Measurements from ENCODE around the gene C2orf76.
A peak's percentile ranks its signal among the peaks of the same experiment; 100 is the strongest.

The C2orf76 gene

DNA sequence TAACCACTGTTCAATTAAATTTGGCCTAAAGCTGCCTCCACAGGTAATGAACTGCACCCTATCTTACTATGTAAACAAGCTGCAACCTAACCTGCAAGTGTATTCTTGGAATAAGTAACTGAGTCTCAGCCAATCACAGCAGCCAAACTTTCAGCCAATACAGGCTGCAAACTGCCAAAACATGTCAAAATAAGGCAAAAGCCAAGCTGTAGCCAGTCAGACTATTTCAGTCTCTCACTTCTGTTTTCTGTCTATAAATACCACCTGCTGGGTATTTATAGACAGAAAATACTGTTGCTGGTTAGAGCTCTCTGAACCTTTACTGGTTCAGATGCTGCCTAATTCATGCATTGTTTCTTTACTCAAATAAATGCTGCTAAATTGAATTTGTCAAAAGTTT is 14.3 kb downstream of the C2orf76 start:
- no peak overlapping the region for H3K4me3 ChIP-seq (ENCODE audit: low read depth, low read length)
- peak; percentile 92 for DNase-seq (ENCODE audit: low read depth)
- TF ChIP-seq, protein P1, sequence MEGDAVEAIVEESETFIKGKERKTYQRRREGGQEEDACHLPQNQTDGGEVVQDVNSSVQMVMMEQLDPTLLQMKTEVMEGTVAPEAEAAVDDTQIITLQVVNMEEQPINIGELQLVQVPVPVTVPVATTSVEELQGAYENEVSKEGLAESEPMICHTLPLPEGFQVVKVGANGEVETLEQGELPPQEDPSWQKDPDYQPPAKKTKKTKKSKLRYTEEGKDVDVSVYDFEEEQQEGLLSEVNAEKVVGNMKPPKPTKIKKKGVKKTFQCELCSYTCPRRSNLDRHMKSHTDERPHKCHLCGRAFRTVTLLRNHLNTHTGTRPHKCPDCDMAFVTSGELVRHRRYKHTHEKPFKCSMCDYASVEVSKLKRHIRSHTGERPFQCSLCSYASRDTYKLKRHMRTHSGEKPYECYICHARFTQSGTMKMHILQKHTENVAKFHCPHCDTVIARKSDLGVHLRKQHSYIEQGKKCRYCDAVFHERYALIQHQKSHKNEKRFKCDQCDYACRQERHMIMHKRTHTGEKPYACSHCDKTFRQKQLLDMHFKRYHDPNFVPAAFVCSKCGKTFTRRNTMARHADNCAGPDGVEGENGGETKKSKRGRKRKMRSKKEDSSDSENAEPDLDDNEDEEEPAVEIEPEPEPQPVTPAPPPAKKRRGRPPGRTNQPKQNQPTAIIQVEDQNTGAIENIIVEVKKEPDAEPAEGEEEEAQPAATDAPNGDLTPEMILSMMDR (IDR thresholded peaks at IDR 0.05; ENCODE audit: insufficient read depth, low read depth, low read length, missing control alignments), result no peak

DNA sequence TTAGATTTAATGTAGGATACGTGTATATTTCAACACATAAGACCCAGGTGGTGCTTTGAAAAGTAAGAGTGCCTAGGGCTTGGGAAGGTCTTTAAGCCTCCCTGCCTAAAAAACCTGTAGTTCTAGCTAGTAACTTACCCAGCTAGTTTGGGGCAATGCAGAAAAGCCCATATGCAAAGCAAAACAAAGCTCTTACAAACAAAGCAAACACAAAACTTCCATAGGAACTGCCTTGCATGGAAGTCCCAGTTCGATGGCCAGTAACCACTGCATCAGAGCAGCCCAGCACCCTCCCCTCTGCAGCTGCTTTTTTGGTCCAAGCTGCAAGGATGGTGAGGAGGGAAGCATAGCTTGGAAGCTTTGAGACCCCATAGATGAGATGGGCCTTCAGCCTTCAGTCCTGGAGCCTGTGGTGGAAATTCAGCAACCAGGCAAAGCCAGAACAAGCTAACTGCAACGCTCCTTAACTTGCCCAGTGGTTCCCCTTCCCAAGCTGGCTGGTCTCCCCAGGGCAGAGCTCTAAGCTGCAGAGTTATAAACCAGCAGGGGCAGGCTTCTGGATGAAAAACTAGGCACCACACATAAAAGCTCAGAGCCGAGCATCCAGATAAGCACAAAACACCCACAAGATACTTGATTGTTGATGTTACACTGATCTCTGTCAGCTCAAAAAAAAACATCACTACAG is 16.2 kb downstream of the C2orf76 start:
- TF ChIP-seq, protein P1 (IDR thresholded peaks at IDR 0.05; ENCODE audit: insufficient read depth, low read depth, low read length, missing control alignments), result no peak
- no peak overlapping the region for H3K4me3 ChIP-seq (ENCODE audit: low read depth, low read length)
- DNase-seq (ENCODE audit: low read depth), result no peak

DNA sequence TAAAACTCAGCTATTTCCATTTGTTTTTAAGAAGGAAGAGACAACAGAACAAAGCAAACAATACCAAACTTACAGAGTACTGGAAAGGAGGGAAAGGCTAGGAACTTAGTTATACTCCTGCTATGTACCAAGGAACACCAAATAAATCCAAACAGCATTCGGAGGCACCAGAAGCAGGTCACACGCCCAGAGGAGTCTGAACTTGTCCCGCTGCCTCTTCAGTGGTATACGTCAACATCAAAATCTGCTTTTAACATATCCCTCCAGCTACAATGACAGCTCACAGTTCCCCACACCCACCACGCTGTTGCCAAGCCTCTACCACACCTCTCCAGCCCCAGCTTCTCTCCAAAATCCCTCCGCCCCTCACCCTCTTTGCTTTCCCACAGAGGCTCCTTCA is 17.3 kb downstream of the C2orf76 start:
- TF ChIP-seq, protein P1 (IDR thresholded peaks at IDR 0.05; ENCODE audit: insufficient read depth, low read depth, low read length, missing control alignments), result no peak
- no peak overlapping the region for H3K4me3 ChIP-seq (ENCODE audit: low read depth, low read length)
- DNase-seq (ENCODE audit: low read depth), result no peak

DNA sequence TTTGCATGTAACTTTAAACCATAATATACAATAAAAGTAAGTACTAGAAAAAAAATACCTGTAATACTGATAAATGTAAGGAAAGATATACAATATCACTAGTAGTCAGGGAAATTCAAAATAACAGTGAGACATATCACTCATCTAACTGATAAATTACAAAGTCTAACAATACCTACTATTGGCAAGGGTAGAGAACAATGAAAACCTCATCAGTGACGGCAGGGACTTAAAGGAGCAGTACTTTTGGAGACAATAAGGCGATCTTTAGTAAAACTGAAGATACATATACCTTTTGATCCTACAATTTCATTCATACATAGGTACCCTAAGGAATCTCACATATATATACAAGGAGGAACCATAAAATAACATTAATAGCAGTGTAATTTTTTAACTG is 24.9 kb downstream of the C2orf76 start:
- no peak for DNase-seq (ENCODE audit: low read depth)
- H3K4me3 ChIP-seq (ENCODE audit: low read depth, low read length), result no peak overlapping the region
- TF ChIP-seq, protein P1 (IDR thresholded peaks at IDR 0.05; ENCODE audit: insufficient read depth, low read depth, low read length, missing control alignments), result no peak

DNA sequence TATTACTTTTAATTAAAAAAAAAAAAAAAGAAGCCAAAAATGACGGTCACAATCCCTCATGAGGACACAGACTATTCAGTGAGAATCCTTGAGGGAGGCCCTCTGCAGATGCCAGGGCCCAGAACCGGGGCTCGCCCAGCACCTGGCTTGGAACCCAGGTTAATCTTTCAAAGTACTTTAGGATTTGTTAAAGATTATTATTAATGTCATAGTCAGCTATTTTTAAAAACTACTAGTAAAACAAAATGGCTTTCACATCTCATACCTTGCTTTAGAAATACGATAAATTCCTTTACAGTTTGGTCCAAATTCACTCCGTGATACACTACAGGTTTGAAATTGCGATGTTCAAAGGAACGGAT is 27.1 kb downstream of the C2orf76 start:
- TF ChIP-seq, protein P1 (IDR thresholded peaks at IDR 0.05; ENCODE audit: insufficient read depth, low read depth, low read length, missing control alignments), result no peak
- no peak overlapping the region for H3K4me3 ChIP-seq (ENCODE audit: low read depth, low read length)
- no peak for DNase-seq (ENCODE audit: low read depth)

DNA sequence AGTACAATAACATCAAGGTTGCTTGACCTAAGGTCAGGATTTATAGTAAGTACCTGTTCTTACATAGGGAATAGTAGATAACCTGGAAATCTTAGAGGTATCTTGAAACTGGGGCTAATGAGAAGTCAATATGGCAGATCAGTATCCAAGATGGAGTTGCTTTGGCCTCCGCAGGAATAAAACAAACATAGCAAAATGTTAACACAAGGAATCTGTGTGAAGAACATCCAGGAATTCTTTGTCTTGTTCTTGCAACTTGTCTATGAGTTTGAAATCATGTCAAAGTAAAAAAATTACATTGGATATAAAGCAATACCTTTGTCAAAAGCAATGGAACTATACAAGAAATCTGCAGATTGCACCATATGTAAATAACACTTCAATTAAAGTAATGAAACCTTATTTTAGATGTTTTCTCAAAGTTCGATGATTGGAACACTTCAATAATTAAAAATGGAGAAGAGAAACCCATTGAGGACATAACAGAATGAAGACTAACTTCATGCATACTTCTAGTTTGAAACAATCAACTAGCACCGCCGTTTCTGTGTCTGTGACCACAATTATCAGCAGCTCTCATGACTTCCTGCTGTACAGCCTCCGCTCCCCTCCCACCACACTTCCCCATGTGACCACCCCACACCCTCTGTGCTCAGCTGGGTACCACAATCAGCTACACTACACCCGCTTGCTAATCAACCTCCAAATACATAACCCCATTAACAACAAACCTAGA is 27.6 kb downstream of the C2orf76 start:
- no peak overlapping the region for H3K4me3 ChIP-seq (ENCODE audit: low read depth, low read length)
- peak; percentile 71 for DNase-seq (ENCODE audit: low read depth)
- TF ChIP-seq, protein P1 (IDR thresholded peaks at IDR 0.05; ENCODE audit: insufficient read depth, low read depth, low read length, missing control alignments), result no peak
